ENCODE data around the gene SLC37A3. TPM values are rescaled to one million over a fixed set of nuclear protein-coding genes. Genes with fewer than 3 reads are reported as not detected.

The SLC37A3 gene
- total and polyA plus RNA-seq, 12 donors = 16.3 to 33.4 (median 23.3) TPM

DNA sequence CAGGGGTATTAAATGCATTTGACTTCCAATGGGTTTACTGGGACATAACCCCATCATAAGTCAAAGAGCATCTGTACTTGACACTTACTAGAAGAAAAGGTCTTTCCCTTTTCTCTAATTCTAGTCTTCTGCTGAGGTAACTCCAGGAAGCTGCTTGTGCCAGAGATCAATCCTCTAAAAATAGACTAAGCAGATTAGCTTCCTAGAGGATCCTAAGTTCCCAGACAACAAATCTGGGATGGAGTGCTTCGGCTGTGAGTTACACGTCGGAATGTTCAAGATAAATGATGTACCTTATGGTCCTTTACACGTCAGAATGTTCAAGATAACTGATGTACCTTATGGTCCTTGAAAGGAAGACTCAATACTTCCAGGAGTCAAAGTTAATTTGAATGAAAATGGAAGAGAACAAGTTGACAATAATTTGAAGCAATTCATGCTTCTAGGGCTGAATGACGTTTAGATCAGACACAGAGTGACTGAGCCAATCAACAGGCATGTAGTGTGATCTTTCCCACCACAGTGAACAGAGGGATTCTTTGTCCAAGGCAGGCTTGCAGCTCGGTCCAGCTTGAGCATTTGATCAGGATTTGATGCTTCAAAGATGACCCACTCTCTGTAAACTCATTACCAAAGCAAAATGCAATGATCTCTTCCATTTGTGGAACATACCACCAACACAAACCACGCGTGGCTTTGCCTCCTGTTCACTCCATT is 63.8 kb downstream of the SLC37A3 start:
- intact Hi-C loops (cut with DNase I) = no loop called here
- no peaks in the 10 kb centered on the region for H3K9me3 ChIP-seq (replicated peaks in 1 of 3)
- 66 to 81% (median 76%) methylated on average over 8 of the region's 8 CpGs for WGBS, 4 donors
- H3K27me3 ChIP-seq = no peaks in the 10 kb centered on the region
- TF ChIP-seq, protein P1, sequence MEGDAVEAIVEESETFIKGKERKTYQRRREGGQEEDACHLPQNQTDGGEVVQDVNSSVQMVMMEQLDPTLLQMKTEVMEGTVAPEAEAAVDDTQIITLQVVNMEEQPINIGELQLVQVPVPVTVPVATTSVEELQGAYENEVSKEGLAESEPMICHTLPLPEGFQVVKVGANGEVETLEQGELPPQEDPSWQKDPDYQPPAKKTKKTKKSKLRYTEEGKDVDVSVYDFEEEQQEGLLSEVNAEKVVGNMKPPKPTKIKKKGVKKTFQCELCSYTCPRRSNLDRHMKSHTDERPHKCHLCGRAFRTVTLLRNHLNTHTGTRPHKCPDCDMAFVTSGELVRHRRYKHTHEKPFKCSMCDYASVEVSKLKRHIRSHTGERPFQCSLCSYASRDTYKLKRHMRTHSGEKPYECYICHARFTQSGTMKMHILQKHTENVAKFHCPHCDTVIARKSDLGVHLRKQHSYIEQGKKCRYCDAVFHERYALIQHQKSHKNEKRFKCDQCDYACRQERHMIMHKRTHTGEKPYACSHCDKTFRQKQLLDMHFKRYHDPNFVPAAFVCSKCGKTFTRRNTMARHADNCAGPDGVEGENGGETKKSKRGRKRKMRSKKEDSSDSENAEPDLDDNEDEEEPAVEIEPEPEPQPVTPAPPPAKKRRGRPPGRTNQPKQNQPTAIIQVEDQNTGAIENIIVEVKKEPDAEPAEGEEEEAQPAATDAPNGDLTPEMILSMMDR (IDR thresholded peaks at IDR 0.05) = no peak
- no peak for TF ChIP-seq POLR2A (IDR thresholded peaks at IDR 0.05)
- no peak for DNase-seq
- no peak overlapping the region for H3K4me3 ChIP-seq
- H3K36me3 ChIP-seq (replicated peaks in 1 of 2) = peaks cover 0 to 14% of the 10 kb centered on the region in 2 donors
- no peak overlapping the region for H3K27ac ChIP-seq
- H3K4me1 ChIP-seq (replicated peaks in 1 of 2) = no peaks in the 10 kb centered on the region

DNA sequence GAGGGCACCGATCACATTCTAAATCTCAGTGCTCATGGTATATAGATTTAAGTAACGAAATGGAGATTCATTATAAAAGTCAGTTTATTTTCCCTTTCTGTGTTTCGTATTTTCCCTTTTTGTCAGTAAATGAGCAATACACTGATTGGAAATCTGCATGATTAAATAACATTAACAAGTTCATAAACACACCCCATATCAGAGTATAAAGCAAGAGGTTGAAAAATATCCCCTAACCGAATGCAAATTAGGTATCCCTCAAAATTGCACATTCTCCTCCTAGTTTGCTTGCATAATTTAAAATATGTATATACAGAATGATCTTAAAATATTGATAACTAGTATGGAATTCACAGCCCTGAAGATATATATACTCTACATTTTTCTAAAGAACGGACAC is 64.6 kb downstream of the SLC37A3 start:
- Histone ChIP-seq H3K27me3 (no peaks in the 10 kb centered on the region), H3K4me1 (replicated peaks in 1 of 2) (no peaks in the 10 kb centered on the region), H3K36me3 (replicated peaks in 1 of 2) (peaks cover 0 to 14% of the 10 kb centered on the region in 2 donors), H3K4me3 (no peak overlapping the region), H3K27ac (no peak overlapping the region), H3K9me3 (replicated peaks in 1 of 3) (no peaks in the 10 kb centered on the region)
- TF ChIP-seq, protein P1 (IDR thresholded peaks at IDR 0.05) = no peak
- no peak for TF ChIP-seq POLR2A (IDR thresholded peaks at IDR 0.05)
- intact Hi-C loops (cut with DNase I) = no loop called here
- no peak for DNase-seq
- 94 to 97% (median 95%) methylated on average over 5 of the region's 5 CpGs for WGBS, 4 donors

DNA sequence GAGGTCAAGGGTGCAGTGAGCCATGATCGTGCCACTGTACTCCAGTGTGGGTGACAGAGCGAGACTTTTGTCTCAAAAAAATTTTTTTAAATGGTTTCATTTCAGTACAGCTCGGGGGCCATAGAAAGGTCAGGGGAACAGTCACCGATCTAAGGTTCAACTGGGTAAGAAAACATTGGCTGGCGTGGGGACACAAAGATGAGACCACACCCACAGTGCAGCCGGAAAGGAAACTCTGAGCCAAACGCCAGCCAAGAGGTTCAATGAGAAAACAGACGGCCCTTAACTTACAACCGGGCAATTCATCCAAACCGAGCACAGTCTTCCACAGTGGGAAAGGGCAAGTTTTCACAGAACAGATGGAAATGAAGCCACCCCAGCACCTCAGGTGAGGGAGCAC is 65.1 kb downstream of the SLC37A3 start:
- Histone ChIP-seq H3K36me3 (replicated peaks in 1 of 2) (peaks cover 0 to 14% of the 10 kb centered on the region in 2 donors), H3K27ac (no peak overlapping the region), H3K4me3 (no peak overlapping the region), H3K9me3 (replicated peaks in 1 of 3) (no peaks in the 10 kb centered on the region), H3K4me1 (replicated peaks in 1 of 2) (no peaks in the 10 kb centered on the region), H3K27me3 (no peaks in the 10 kb centered on the region)
- no peak for DNase-seq
- no peak for TF ChIP-seq POLR2A (IDR thresholded peaks at IDR 0.05)
- TF ChIP-seq, protein P1 (IDR thresholded peaks at IDR 0.05) = no peak
- intact Hi-C loops (cut with DNase I) = no loop called here
- WGBS, 4 donors = 70 to 87% (median 78%) methylated on average over 10 of the region's 10 CpGs

DNA sequence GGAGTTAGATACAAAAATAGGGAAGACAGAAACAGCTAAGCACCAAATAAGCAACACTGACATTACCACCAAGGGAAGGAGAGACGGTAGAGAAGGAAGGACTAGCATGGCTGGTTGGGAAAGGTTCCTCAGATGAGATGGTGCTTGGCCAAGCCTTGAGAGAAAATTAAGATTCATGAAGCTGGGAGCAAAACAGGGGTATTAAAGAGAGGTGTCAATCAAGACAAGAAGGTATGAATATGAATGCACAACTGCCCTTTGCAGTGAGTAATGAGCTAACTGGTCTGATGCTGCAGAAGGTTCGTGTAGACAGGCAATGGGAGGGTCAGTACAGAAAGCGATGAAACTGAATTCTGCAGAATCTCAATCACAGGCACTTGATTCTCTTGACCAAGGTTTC is 67.7 kb downstream of the SLC37A3 start:
- Histone ChIP-seq H3K27me3 (no peaks in the 10 kb centered on the region), H3K4me1 (replicated peaks in 1 of 2) (peaks cover 0 to 11% of the 10 kb centered on the region in 2 donors), H3K36me3 (replicated peaks in 1 of 2) (peaks cover 0 to 14% of the 10 kb centered on the region in 2 donors), H3K27ac (no peak overlapping the region), H3K4me3 (no peak overlapping the region), H3K9me3 (replicated peaks in 1 of 3) (no peaks in the 10 kb centered on the region)
- TF ChIP-seq, protein P1 (IDR thresholded peaks at IDR 0.05) = no peak
- no peak for TF ChIP-seq POLR2A (IDR thresholded peaks at IDR 0.05)
- no peak for DNase-seq
- 90 to 95% (median 93%) methylated on average over 3 of the region's 3 CpGs for WGBS, 4 donors
- intact Hi-C loops (cut with DNase I) = no loop called here
